CMK (cell line): ENCODE data around the gene HOXD10.

Experiments
- DNase-seq: peaks from one replicate; pipeline ENCODE4 v3.0.0-alpha.2; 2010; ENCODE audit warnings: low read depth

The HOXD10 gene

GRCh38 chr2:176152350-176153181 is 36.0 kb downstream of the HOXD10 start:
- no peak for DNase-seq

GRCh38 chr2:176154576-176155252 is 38.1 kb downstream of the HOXD10 start:
- no peak for DNase-seq

GRCh38 chr2:176155356-176156044 is 38.9 kb downstream of the HOXD10 start:
- no peak for DNase-seq

- no peak for DNase-seq
Measured at GRCh38 chr2:176156301-176156806, 39.8 kb downstream of the HOXD10 start.

GRCh38 chr2:176156807-176157498 is 40.4 kb downstream of the HOXD10 start, which contains the start of gene HOXD3:
HOXD3 (plus strand) TSS chr2:176157307; CDS start chr2:176169115, 11,808 bp downstream.
- no peak for DNase-seq

- no peak for DNase-seq
Measured at GRCh38 chr2:176157499-176158185, 41.1 kb downstream of the HOXD10 start.

GRCh38 chr2:176158186-176158591 is 41.6 kb downstream of the HOXD10 start:
- no peak for DNase-seq

GRCh38 chr2:176158855-176159662 is 42.5 kb downstream of the HOXD10 start:
- no peak for DNase-seq

- DNase-seq = no peak
Measured at GRCh38 chr2:176159663-176160250, 43.2 kb downstream of the HOXD10 start.

- DNase-seq = no peak
Measured at GRCh38 chr2:176160251-176160985, 43.8 kb downstream of the HOXD10 start.

GRCh38 chr2:176160986-176161824 is 44.6 kb downstream of the HOXD10 start:
- no peak for DNase-seq

- no peak for DNase-seq
Measured at GRCh38 chr2:176161825-176162626, 45.4 kb downstream of the HOXD10 start.

GRCh38 chr2:176162911-176163671 is 46.5 kb downstream of the HOXD10 start:
- no peak for DNase-seq

- no peak for DNase-seq
Measured at GRCh38 chr2:176163672-176164056, 47.1 kb downstream of the HOXD10 start.

- no peak for DNase-seq
Measured at GRCh38 chr2:176164201-176164600, 47.6 kb downstream of the HOXD10 start.

- DNase-seq = no peak
Measured at GRCh38 chr2:176164611-176165369, 48.2 kb downstream of the HOXD10 start.
